Islet precursor cell (in vitro differentiated cells): ENCODE results near the gene TOR1B.

Source experiments
- DNase-seq: peaks from one replicate; pipeline ENCODE4 v3.0.0-alpha.2; 2018

The TOR1B gene

GRCh38 chr9:129849901-129850300 lies 46.9 kb downstream of the TOR1B start:
- DNase-seq = no peak

GRCh38 chr9:129850821-129851550 lies 48.0 kb downstream of the TOR1B start:
- no peak for DNase-seq

DNA sequence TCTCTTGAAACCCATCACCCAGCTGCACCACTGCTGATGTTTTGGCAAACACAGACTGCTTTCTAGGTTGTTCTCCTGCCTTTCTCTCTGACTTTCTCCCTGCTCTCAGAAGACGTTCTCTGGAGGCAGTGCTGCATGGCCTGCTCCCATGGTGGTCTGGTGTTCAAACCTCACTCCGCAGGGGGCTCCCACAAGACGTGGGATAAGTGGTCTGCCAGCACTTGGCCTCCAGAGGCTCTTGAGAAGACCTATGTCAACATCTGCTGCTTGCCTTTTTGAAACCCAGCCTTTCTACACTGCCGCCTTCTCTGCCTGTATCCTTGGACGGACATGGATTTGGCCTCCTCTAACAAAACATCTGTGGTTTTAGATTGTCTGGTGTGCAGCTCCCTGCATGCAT lies 48.8 kb downstream of the TOR1B start:
- no peak for DNase-seq

GRCh38 chr9:129852579-129852978 lies 49.6 kb downstream of the TOR1B start:
- DNase-seq = peak; percentile 95

- no peak for DNase-seq
Observed at GRCh38 chr9:129853614-129854013, 50.6 kb downstream of the TOR1B start.

DNA sequence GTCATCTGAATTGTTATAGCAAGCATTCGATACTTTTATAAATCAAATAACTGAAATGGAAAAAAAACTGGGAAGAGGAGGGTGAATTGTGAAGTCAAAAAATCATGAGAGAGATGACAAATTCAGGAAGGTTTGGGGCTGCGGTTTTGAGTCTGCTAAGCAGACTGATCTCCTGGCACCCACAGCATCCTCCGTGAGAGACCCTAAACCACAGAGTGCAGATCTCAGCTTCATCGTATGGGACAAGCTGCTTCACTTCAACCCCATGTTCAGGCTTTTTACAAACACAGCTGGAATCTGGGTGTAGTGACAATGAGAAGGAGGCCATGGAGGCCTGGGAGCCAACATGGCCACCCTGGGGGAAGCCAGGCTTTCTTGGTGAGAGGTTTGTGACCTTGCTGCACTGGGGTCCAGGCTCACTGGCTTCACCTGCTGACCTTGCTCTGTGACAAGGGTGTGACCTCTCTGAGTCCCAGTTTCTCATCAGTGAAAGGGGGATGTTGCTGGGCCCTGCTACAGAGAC lies 51.7 kb downstream of the TOR1B start:
- DNase-seq = no peak

DNA sequence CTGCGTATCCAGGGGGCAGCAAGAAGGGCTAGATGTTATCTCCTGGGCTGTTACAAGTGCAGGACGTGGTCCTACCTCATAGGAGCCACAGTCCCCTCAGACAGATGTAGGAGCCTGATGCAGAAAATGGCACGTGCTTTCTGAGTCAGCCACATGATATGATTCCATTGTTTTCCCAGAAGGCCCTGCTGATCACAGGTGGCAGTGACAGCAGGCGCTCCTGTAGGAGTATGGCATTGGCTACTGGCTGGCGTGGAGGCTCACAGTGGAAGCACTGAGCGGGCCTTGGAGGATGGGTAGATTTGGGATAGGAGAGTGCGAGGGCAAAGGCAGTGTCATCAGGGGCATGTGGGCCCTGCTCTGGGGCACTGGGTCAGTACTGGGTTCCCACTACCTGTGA lies 54.2 kb downstream of the TOR1B start:
- no peak for DNase-seq

- no peak for DNase-seq
Observed at GRCh38 chr9:129858167-129858962, 55.4 kb downstream of the TOR1B start.
